NCI-H2107 treated with DMSO at 0.1 percent for 48 hours (cell line): Measurements from ENCODE around the gene NDST1.

Source experiments
- DNase-seq: peaks from one replicate; lab custom pipeline; 2025; ENCODE audit not compliant: unreplicated experiment; lab: John Stamatoyannopoulos, UW

Gene NDST1

DNA sequence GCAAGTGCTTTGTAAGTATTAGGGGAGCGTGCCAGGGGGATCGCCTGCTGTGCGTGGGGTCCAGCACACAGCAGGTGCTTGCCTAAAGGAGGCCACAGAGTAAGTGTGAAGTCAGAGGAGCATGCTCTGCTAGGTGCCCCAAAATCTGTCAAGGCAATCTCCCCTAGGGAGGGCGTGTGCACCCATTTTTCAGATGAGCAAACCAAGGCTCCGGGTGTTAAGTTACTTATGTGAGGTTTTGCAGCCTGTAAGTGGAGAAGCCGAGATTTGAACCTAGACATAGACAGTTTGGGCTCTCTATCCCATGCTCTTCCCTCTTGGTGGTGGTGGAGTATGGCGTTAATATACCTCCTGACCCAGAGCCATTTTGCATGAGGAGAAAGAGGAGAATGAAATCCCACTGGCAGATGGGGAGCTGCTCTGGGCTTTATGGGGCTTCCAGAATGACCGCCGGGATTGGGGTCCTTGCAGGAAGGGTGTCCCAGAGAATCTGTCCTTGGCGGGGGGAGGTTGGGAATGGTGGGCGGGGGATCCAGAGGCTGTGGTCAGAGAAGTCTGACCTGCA, 14.1 kb downstream of the NDST1 start:
- DNase-seq: no peak

DNA sequence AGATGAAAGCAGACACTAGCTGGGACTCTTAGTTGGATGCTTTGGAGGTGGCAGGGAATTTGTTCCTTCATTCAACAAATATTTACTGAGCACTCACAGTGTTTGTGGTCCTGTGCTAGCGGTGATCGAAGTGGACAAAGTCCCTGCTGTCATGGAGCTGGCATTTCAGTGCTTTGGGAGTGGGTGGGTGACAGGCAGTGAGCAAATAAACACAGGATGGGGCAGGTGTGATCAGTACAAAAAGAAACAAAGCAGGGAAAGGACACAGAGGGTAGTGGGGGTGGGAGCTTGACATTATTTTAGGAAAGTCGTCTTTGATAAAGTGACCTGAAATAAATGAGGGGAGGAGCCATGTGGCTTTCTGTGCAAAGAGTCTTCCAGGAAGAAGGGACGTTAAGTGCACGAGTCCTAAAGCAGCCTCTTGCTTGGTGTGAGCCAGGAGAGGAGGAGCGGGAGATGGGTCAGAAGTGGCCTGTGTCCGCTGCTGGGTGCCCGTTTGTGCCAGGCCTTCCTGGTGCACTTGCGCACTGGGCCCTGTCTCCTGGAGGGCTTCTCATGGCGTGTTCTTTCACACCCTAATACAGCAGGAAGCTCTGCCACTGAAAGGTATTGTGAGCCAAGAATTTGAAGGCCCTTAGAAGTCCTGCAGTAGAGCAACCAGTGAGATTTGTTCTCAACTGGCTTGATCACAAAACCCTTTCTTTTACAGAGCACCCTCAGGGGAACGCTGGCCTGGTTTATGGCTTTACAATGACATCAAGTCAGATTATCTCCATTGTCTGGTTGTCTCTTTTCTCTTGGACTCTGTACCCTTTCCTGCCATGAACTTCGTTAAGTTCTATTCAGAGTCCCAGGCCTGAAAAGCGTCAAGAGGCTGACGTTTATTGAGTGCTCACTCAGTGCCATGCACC, 14.8 kb downstream of the NDST1 start:
- no peak for DNase-seq

- DNase-seq: no peak
Measured at GRCh38 chr5:150523472-150524350, 15.8 kb downstream of the NDST1 start.

DNA sequence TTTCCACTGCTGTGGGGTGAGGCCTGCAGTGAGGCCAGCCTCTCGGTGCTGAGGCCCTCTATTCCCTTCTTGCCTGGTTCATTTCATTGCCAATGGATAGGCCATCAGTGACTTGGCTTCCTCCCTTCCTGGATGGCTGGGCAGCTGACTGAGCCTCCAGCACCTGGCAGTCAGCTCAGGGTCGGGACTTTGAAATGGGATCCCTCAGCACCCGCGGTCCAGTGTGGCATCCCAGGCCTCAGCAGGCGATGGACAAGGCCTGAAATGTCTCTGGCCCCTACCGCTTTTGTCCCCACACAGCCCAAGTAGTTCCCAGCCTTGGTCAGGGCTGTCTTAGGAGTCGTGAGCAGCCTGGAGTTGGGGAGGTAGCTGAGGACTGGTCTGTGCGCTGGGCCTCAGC, 17.2 kb downstream of the NDST1 start:
- DNase-seq: no peak

DNA sequence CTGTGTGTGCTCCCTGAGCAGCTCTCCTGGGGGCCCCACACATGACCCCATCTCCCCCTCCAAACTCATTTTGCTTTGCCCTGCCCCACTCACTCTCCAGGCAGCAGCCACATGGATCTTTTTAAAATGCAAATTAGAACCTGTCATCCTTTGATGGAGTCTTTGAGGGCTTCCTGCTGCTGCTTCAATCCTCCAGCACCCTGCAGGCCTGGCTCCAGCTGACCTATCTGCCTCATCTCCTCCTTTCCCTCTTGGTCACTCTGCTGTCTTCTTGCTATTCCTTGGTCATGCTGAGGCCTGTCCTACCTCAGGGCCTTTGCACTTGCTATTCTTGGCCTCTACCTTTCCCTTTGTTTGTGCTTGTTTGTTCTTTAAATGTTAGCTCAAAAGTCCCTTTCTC, 17.9 kb downstream of the NDST1 start:
- DNase-seq: no peak

DNA sequence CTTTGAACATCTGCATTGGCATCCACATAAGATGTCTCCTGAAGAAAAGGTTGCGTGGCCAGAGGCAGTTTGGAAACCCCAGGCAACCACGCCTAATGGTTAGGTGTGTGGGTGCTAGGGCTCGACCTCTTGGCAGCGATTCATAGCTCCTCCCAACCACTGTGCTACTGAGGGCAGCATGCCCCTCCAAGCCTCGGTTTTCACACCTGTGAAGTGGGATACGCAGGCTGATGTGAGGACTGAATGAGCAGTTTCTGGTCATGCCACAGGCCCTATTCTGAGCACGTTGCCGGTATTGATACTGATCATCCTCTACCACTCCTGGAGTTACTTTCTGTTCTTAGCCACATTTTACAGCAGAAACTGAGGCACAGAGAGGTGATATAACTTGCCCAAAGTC, 19.1 kb downstream of the NDST1 start:
- no peak for DNase-seq

DNA sequence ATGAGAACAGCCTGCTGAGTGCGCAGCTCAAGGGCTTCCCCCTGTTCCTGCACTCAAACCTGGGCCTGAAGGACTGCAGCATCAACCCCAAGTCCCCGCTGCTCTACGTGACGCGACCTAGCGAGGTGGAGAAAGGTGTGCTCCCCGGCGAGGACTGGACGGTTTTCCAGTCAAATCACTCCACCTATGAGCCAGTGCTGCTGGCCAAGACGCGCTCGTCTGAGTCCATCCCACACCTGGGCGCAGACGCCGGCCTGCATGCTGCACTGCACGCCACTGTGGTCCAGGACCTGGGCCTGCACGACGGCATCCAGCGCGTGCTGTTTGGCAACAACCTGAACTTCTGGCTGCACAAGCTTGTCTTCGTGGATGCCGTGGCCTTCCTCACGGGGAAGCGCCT, 19.9 kb downstream of the NDST1 start:
- DNase-seq: no peak

DNA sequence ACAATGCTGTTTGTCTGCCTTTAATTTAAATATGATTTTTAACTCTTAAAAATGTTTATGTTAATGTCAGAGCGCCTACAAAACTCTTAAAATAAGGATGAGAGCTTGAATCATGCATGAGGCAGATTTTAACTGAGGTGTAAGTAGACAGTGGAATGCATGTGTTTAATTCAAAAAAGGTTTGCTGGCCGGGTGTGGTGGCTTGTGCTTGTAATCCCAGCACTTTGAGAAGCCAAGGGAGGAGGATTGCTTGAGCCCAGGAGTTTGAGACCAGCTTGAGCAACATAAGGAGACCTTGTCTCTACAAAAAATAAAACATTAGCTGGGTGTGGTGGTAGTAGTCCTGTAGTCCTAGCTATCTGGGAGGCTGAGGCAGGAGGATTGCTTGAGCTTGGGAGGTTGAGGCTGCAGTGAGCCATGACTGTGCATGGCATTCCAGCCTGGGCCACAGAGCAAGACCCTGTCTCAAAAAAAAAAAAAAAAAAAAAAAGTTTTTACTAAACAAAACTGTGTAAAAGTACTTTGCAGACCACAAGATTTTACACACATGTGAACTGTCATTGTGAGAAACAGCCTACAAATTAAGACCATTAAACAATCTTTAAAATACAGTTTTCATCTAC, 21.1 kb downstream of the NDST1 start:
- no peak for DNase-seq

DNA sequence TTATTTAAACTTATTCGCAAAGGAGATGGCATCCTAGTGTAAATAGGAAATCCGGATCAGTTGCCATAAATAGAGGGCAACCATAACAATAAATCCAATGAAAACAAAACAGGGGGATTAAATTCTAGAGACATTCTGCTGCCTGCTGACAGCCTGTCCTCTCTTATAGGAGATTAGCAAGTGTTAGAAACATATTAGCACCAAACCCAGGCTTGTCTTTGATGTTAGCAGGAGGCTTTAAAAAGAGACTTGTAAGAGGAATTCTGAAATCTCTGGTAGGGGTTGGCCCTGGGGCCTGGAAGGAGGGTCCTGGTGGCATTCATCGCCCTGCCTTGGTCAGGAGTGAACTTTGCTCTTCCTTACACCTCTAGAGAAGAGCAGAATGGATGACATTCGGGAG, 21.6 kb downstream of the NDST1 start:
- DNase-seq: no peak

DNA sequence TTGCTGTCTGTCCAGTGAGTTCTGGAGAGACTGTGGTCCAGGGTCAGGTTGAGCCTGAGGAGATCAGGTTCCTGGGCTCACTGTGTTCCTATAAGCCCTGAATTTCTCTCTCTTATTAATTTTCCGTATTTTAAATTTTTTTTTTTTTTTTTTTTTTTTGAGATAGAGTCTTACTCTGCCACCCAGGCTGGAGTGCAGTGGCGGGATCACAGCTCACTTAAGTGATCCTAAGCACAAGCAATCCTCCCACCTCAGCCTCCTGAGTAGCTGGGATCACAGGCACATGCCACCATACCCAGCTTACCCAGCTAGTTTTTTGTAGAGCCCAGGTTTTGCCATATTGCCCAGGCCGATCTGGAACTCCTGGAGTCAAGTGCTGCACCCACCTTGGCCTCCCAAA, 22.5 kb downstream of the NDST1 start:
- no peak for DNase-seq

DNA sequence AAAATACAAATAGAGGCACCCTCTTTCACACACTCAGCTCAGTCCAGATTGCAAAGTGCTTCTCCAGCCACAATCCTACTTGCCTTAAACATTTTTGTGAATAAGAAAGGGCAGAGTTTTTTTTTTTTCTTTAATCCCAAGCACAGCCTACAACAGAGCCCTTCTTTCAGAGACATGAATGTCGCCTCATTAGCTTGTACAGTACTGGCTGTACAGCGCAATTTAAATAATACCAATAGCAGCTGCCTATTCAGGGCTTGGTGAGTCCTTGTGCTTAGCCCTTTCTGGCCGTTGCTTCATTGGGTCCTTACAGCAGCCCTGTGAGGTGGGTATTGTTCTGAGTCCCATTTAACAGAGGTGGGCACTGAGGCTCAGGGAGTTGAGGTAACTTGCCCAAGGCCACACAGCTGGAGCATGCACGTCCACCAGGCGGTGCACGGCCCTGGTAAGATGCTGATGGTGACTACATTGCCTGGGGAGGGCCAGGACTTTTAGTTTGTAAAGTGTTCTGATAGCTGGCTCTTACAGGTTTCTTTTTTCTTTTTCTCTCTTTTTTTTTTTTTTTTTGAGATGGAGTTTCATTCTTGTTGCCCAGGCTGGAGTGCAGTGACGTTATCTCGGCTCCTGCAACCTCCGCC, 23.1 kb downstream of the NDST1 start:
- DNase-seq: no peak

- DNase-seq: no peak
Measured at GRCh38 chr5:150531686-150532085, 23.8 kb downstream of the NDST1 start.

GRCh38 chr5:150532151-150532550, 24.2 kb downstream of the NDST1 start:
- DNase-seq: no peak

GRCh38 chr5:150532996-150533395, 25.1 kb downstream of the NDST1 start:
- DNase-seq: no peak

- DNase-seq: no peak
Measured at GRCh38 chr5:150534811-150535210, 26.9 kb downstream of the NDST1 start.

DNA sequence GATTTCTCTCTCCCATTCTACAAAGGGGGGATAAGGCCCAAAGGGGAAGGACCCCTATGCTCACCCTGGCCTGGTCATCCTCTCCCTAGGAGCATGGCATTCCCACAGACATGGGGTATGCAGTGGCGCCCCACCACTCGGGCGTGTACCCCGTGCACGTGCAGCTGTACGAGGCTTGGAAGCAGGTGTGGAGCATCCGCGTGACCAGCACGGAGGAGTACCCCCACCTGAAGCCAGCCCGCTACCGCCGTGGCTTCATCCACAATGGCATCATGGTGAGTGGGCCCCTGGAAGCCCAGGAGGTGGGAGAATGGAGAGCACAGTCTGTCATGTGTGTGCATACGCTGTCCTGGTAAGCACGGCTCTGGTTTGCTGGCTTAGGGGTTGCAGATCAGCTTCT, 27.7 kb downstream of the NDST1 start:
- no peak for DNase-seq

DNA sequence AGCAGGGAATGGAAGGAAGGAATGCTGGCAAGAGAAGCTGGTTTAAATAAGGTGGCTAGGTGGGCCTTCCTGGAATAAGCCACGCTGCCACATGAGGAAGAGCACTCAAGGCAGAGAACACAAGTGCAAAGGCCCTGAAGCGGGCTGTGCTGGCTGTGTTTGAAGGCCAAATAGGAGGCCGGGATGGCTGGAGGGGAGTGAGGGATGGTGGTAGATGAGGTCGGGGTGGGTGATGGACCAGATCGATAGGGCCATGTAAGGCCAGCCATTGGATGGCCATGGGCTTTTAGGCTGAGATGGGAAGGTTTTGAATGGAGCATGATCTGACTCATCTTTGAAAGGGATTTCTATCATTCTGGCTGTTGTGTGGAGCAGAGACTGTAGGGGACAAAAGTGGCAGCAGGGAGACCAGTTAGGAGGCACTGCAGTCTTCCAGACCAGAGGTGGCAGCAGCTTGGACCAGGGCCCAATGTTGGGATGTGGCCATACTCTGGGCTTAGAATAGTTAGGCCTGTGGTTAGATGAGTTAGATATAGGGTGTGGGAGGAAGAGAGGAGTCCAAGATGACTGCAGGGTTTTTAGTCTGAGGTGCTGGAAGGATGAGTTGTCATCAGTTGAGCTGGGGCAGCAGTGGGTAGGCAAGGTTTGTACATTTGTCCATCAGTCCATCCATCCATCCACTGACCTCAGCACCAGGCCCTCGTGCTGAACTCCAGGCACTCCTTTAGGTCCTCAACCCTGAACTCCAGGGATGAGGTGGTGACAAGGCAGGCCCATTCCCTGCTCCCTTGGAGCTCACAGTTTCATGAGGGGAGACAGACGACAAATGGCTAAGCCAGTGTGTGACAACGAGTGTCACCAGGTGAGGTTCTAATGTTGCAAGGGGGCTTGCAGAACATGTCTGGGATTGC, 30.3 kb downstream of the NDST1 start:
- no peak for DNase-seq

DNA sequence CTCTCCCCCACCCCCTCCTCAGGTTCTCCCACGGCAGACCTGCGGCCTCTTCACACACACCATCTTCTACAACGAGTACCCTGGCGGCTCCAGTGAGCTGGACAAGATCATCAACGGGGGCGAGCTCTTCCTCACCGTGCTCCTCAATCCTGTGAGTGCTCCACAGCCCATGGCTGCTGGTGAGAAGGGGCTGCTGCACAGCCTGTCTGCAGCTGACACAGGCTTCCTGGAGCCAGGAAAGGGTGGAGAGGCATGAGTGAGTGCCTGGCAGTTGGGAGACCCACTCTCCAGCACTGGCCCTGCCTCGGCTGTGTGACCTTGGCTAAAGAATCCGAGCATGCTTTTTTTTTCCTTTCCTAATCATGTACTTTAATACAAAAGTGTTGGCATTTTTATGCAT, 31.3 kb downstream of the NDST1 start:
- DNase-seq: no peak

GRCh38 chr5:150540042-150540441, 32.1 kb downstream of the NDST1 start:
- no peak for DNase-seq
